Measurements from ENCODE around the gene EZH2.

EZH2 gene

GRCh38 chr7:148884049-148884298 lies at the start of gene EZH2:
TSS of gene EZH2 (minus strand) at chr7:148884291. CDS start at chr7:148847298, 36,993 bp downstream.
- DNase-seq, result no peak

GRCh38 chr7:148931470-148931869 lies 47.4 kb upstream of the EZH2 start:
- no peak for DNase-seq

GRCh38 chr7:148930335-148930734 lies 46.2 kb upstream of the EZH2 start:
- no peak for DNase-seq

- DNase-seq, result peak; percentile 48
These were observed 45.1 kb upstream of the EZH2 start for GRCh38 chr7:148929176-148929575.

GRCh38 chr7:148927123-148928045 lies 43.3 kb upstream of the EZH2 start:
- DNase-seq, result peak; percentile 44

- DNase-seq, result peak; percentile 48
These were observed 41.7 kb upstream of the EZH2 start for GRCh38 chr7:148925836-148926235.

- DNase-seq, result peak; percentile 44
These were observed 39.9 kb upstream of the EZH2 start for GRCh38 chr7:148924011-148924410.

GRCh38 chr7:148921806-148922205 lies 37.7 kb upstream of the EZH2 start:
- no peak for DNase-seq

- peak; percentile 40 for DNase-seq
These were observed 37.1 kb upstream of the EZH2 start for GRCh38 chr7:148921189-148921588.

- peak; percentile 41 for DNase-seq
These were observed 35.8 kb upstream of the EZH2 start for GRCh38 chr7:148919859-148920258.

GRCh38 chr7:148918058-148918596 lies 34.0 kb upstream of the EZH2 start:
- peak; percentile 33 for DNase-seq

GRCh38 chr7:148916186-148916585 lies 32.1 kb upstream of the EZH2 start:
- DNase-seq, result no peak

GRCh38 chr7:148915211-148915610 lies 31.1 kb upstream of the EZH2 start:
- peak; percentile 59 for DNase-seq

GRCh38 chr7:148914208-148914777 lies 30.2 kb upstream of the EZH2 start:
- peak; percentile 81 for DNase-seq

- DNase-seq, result peak; percentile 50
These were observed 28.9 kb upstream of the EZH2 start for GRCh38 chr7:148912758-148913541.

- DNase-seq, result peak; percentile 50
These were observed 28.1 kb upstream of the EZH2 start for GRCh38 chr7:148912151-148912550.

- peak; percentile 68 for DNase-seq
These were observed 27.5 kb upstream of the EZH2 start for GRCh38 chr7:148911626-148912025.

- no peak for DNase-seq
These were observed 25.5 kb upstream of the EZH2 start for GRCh38 chr7:148909568-148909967.

- no peak for DNase-seq
These were observed 22.8 kb upstream of the EZH2 start for GRCh38 chr7:148906707-148907498.

- no peak for DNase-seq
These were observed 21.1 kb upstream of the EZH2 start for GRCh38 chr7:148905093-148905666.

GRCh38 chr7:148903504-148903903 lies 19.4 kb upstream of the EZH2 start:
- no peak for DNase-seq

- DNase-seq, result no peak
These were observed 17.1 kb upstream of the EZH2 start for GRCh38 chr7:148901178-148901577.
